Progenitor cell of endocrine pancreas (in vitro differentiated cells): ENCODE results near the gene TBC1D1. TPM values are rescaled to one million over a fixed set of nuclear protein-coding genes. Genes with fewer than 3 reads are reported as not detected.
A peak's percentile ranks its signal among the peaks of the same experiment; 100 is the strongest.

ENCODE experiments used
- DNase-seq: peaks from one replicate; pipeline ENCODE4 v3.0.0; 2021; ENCODE audit warnings: low spot score; ENCODE audit not compliant: unreplicated experiment
- H3K27ac Mint-ChIP-seq: 2 replicates; pipeline ENCODE4 v1.8.0; 2021; ENCODE audit warnings: mild to moderate bottlenecking, moderate library complexity, mixed read lengths
- H3K27me3 Mint-ChIP-seq: 2 replicates; pipeline ENCODE4 v1.8.0; 2021; ENCODE audit warnings: mixed read lengths
- H3K36me3 Mint-ChIP-seq: 2 replicates; pipeline ENCODE4 v1.8.0; 2022; ENCODE audit warnings: mixed read lengths; ENCODE audit not compliant: insufficient read depth
- H3K4me1 Mint-ChIP-seq: 2 replicates; pipeline ENCODE4 v1.8.0; 2021; ENCODE audit warnings: low read depth, mixed read lengths
- H3K4me3 Mint-ChIP-seq: 2 replicates; pipeline ENCODE4 v1.8.0; 2021; ENCODE audit warnings: low read depth, mild to moderate bottlenecking, moderate library complexity, mixed read lengths
- H3K9me3 Mint-ChIP-seq: 2 replicates; pipeline ENCODE4 v1.8.0; 2021; ENCODE audit warnings: low read depth, mixed read lengths
- CTCF ChIP-seq: fragments of 200-600 bp; sonication (generic); IDR thresholded peaks from one replicate; pipeline ENCODE4 v1.5.0; 2021; ENCODE audit warnings: antibody characterized with exemption, mild to moderate bottlenecking; ENCODE audit not compliant: unreplicated experiment
- long read RNA-seq: library from polyadenylated mRNA; unstranded; transcript quantifications from one replicate; pipeline ENCODE4 v2.0.0, GENCODE V29; 2020
- total RNA-seq: library from RNA; stranded (reverse); gene quantifications from 2 replicates; pipeline ENCODE4 v1.2.1, GENCODE V29; 2021

The TBC1D1 gene
- total RNA-seq = 120 and 138 TPM in 2 replicates
- long read RNA-seq, transcript TBC1D1-205 (4 exons, 992 nt) = major isoform, 5 of 66 reads
- long read RNA-seq, partial matches to known transcripts = 34 of 66 reads
- long read RNA-seq, other reads (novel, unspliced or antisense) = 26 of 66 reads

GRCh38 chr4:37890801-37891259, at the start of gene TBC1D1:
TSS of gene TBC1D1 (plus strand) at chr4:37891084. CDS start at chr4:37902096, 11,012 bp downstream.
- Mint-ChIP-seq H3K36me3 (no peaks in the 10 kb centered on the region), H3K27ac (no peak within 1 kb of the TSS), H3K4me3 (peak within 1 kb of the TSS; percentile 74), H3K27me3 (peaks cover 69% of the 10 kb centered on the region), H3K4me1 (peaks cover 7% of the 10 kb centered on the region), H3K9me3 (no peaks in the 10 kb centered on the region)
- no peak for TF ChIP-seq CTCF
- DNase-seq = peak; percentile 19

- TF ChIP-seq CTCF = no peak
- Mint-ChIP-seq H3K27ac (no peak overlapping the region), H3K4me3 (no peak overlapping the region), H3K27me3 (no peaks in the 10 kb centered on the region), H3K4me1 (peaks cover 2% of the 10 kb centered on the region), H3K36me3 (peaks cover 26% of the 10 kb centered on the region), H3K9me3 (no peaks in the 10 kb centered on the region)
- no peak for DNase-seq
Observed at GRCh38 chr4:37844204-37844603, 46.7 kb upstream of the TBC1D1 start.

GRCh38 chr4:37845201-37845600, 45.7 kb upstream of the TBC1D1 start:
- H3K4me3 Mint-ChIP-seq = no peak overlapping the region
- H3K9me3 Mint-ChIP-seq = no peaks in the 10 kb centered on the region
- no peak for TF ChIP-seq CTCF
- peaks cover 2% of the 10 kb centered on the region for H3K4me1 Mint-ChIP-seq
- no peak overlapping the region for H3K27ac Mint-ChIP-seq
- H3K27me3 Mint-ChIP-seq = no peaks in the 10 kb centered on the region
- peaks cover 26% of the 10 kb centered on the region for H3K36me3 Mint-ChIP-seq
- no peak for DNase-seq

GRCh38 chr4:37847311-37847884, 43.5 kb upstream of the TBC1D1 start:
- Mint-ChIP-seq H3K9me3 (no peaks in the 10 kb centered on the region), H3K4me3 (no peak overlapping the region), H3K27ac (no peak overlapping the region), H3K4me1 (peaks cover 2% of the 10 kb centered on the region), H3K36me3 (peaks cover 24% of the 10 kb centered on the region), H3K27me3 (no peaks in the 10 kb centered on the region)
- no peak for TF ChIP-seq CTCF
- DNase-seq = no peak

GRCh38 chr4:37852376-37852775, 38.5 kb upstream of the TBC1D1 start:
- H3K27ac Mint-ChIP-seq = no peak overlapping the region
- H3K4me1 Mint-ChIP-seq = no peaks in the 10 kb centered on the region
- no peak for TF ChIP-seq CTCF
- H3K36me3 Mint-ChIP-seq = peaks cover 11% of the 10 kb centered on the region
- DNase-seq = no peak
- no peaks in the 10 kb centered on the region for H3K9me3 Mint-ChIP-seq
- no peak overlapping the region for H3K4me3 Mint-ChIP-seq
- no peaks in the 10 kb centered on the region for H3K27me3 Mint-ChIP-seq
